B cell (primary cell): ENCODE data around the gene IRF1. TPM values are rescaled to one million over a fixed set of nuclear protein-coding genes. Genes with fewer than 3 reads are reported as not detected.

Source experiments
- ATAC-seq: fragments of 200-7000 bp; cut with Tn5 transposase; one replicate; pipeline ENCODE4 v1.10.0; 2021; ENCODE audit warnings: low read depth, mild to moderate bottlenecking, moderate number of reproducible peaks, moderate library complexity
- CTCF ChIA-PET: fragments of 350-600 bp; sonication (Branson Sonifier 250); formaldehyde crosslinking; loops from one replicate; lab custom pipeline; 2021; ENCODE audit warnings: antibody characterized with exemption, inconsistent platforms; lab: Charles Lee
- POLR2A ChIA-PET: fragments of 350-600 bp; sonication (Branson Sonifier 250); formaldehyde crosslinking; loops from one replicate; lab custom pipeline; 2021; ENCODE audit warnings: antibody characterized with exemption; lab: Charles Lee
- DNase-seq: peaks from one replicate; pipeline ENCODE4 v3.0.0; 2013
- H2AFZ ChIP-seq: 2 replicates; pipeline ENCODE4 v1.6.1; 2012; ENCODE audit warnings: mild to moderate bottlenecking, low read depth, low read length; ENCODE audit not compliant: insufficient read depth, poor library complexity, severe bottlenecking
- H3K27ac ChIP-seq, 2 donors: 1 replicate in 1 of 2; 2 replicates in 1 of 2; pipeline ENCODE4 v1.5.1; 2012 to 2013; ENCODE audit warnings: low read length in 2 of 2, mild to moderate bottlenecking in 2 of 2, moderate library complexity in 1 of 2
- H3K27me3 ChIP-seq, 4 experiments: fragments of 200-600 bp in 1 of 4; sonication (generic) in 1 of 4; replicated peaks in 1 of 4; 1 replicate in 2 of 4; 2 replicates in 2 of 4; pipeline versions ENCODE4 v1.6.1 to v1.7.0; 2013 to 2016; ENCODE audit warnings: low read length in 3 of 4, mild to moderate bottlenecking in 2 of 4, mixed read lengths in 1 of 4, moderate library complexity in 1 of 4; ENCODE audit not compliant: insufficient read depth in 4 of 4, control insufficient read depth in 3 of 4; ENCODE audit errors: control extremely low read depth in 1 of 4
- H3K36me3 ChIP-seq, 2 experiments: replicated peaks in 1 of 2; 1 replicate in 1 of 2; 2 replicates in 1 of 2; pipeline versions ENCODE4 v1.6.1 to v1.7.1; 2013; ENCODE audit warnings: low read length in 1 of 2; ENCODE audit not compliant: insufficient read depth in 2 of 2, control insufficient read depth in 1 of 2; ENCODE audit errors: control extremely low read depth in 1 of 2, extremely low read depth in 1 of 2
- H3K4me1 ChIP-seq, 2 donors: fragments of 200-600 bp in 1 of 2; sonication (generic) in 1 of 2; 1 replicate in 1 of 2; 2 replicates in 1 of 2; pipeline versions ENCODE4 v1.5.1 to v1.6.1; 2013 to 2017; ENCODE audit warnings: low read length in 2 of 2; ENCODE audit not compliant: control insufficient read depth in 2 of 2, insufficient read depth in 2 of 2
- H3K4me2 ChIP-seq: replicated peaks from 2 replicates; pipeline ENCODE3; 2012; ENCODE audit warnings: mild to moderate bottlenecking, low read depth, low read length; ENCODE audit not compliant: poor library complexity, severe bottlenecking
- H3K4me3 ChIP-seq, 5 experiments: fragments of 200-600 bp in 1 of 5; sonication (generic) in 1 of 5; 1 replicate in 3 of 5; 2 replicates in 2 of 5; pipeline versions ENCODE4 v1.5.1 to v1.7.0; 2011 to 2016; ENCODE audit warnings: low read length in 4 of 5, mild to moderate bottlenecking in 4 of 5, low read depth in 2 of 5, control low read depth in 1 of 5, moderate library complexity in 1 of 5; ENCODE audit not compliant: insufficient read depth in 1 of 5; ENCODE audit errors: control extremely low read depth in 1 of 5, extremely low read depth in 1 of 5
- H3K79me2 ChIP-seq: fragments of 200-600 bp; sonication (generic); one replicate; pipeline ENCODE4 v1.6.0; 2016; ENCODE audit warnings: low read length; ENCODE audit not compliant: control insufficient read depth, insufficient read depth
- H3K9ac ChIP-seq: fragments of 200-600 bp; sonication (generic); 2 replicates; pipeline ENCODE4 v1.6.1; 2017; ENCODE audit warnings: mild to moderate bottlenecking, low read length, moderate library complexity
- H3K9me3 ChIP-seq, 3 donors: one replicate each; pipeline versions ENCODE4 v1.6.1 to v1.7.1; 2013; ENCODE audit warnings: low read length in 2 of 3; ENCODE audit not compliant: control insufficient read depth in 2 of 3, insufficient read depth in 1 of 3; ENCODE audit errors: control extremely low read depth in 1 of 3
- H4K20me1 ChIP-seq: 2 replicates; pipeline ENCODE4 v1.6.0; 2012; ENCODE audit warnings: mild to moderate bottlenecking, low read length; ENCODE audit not compliant: insufficient read depth, control insufficient read depth, poor library complexity, severe bottlenecking
- H3K27ac Mint-ChIP-seq: one replicate; pipeline ENCODE4 v1.8.0; 2021; ENCODE audit warnings: mixed read lengths
- H3K27me3 Mint-ChIP-seq: one replicate; pipeline ENCODE4 v1.8.0; 2021; ENCODE audit warnings: mixed read lengths
- H3K4me1 Mint-ChIP-seq: one replicate; pipeline ENCODE4 v1.8.0; 2021; ENCODE audit warnings: mixed read lengths
- H3K4me3 Mint-ChIP-seq: one replicate; pipeline ENCODE4 v1.8.0; 2021; ENCODE audit warnings: mixed read lengths
- H3K9me3 Mint-ChIP-seq: one replicate; pipeline ENCODE4 v1.8.0; 2022; ENCODE audit warnings: mixed read lengths; ENCODE audit not compliant: insufficient read depth
- CTCF ChIP-seq: fragments of 200-600 bp; IDR thresholded peaks from one replicate; pipeline ENCODE4 v1.8.0; 2022; ENCODE audit warnings: antibody characterized with exemption, mild to moderate bottlenecking
- EZH2 ChIP-seq: IDR thresholded peaks from 2 replicates; pipeline ENCODE4 v1.6.1; 2012; ENCODE audit warnings: borderline replicate concordance, low read depth, mild to moderate bottlenecking, moderate library complexity, low read length; ENCODE audit not compliant: insufficient read depth, poor library complexity, severe bottlenecking
- whole genome bisulfite sequencing: methylation state at CpG from one replicate; pipeline ENCODE4 v1.1.5; 2013; ENCODE audit warnings: missing lambda C conversion rate; ENCODE audit not compliant: insufficient coverage; 5-methylcytosine and 5-hydroxymethylcytosine counted together
- intact Hi-C: fragments of 100-400 bp; cut with micrococcal nuclease; formaldehyde crosslinking; loops from one replicate; pipeline ENCODE4 v1.10.0; 2022
- polyA plus RNA-seq: library from polyadenylated mRNA; depleted of rRNA; stranded (reverse); fragments of >200 nt; gene quantifications from 2 replicates; pipeline ENCODE4 v1.2.3, GENCODE V29; 2012
- total RNA-seq, 2 donors: library from RNA; stranded (reverse); fragments of 120-200 nt in 1 of 2; gene quantifications; 1 replicate in 1 of 2; 2 replicates in 1 of 2; pipeline versions ENCODE4 v1.2.3 to v1.2.4, GENCODE V29; 2013 to 2022

The IRF1 gene
- total and polyA plus RNA-seq, 2 donors (not counting 1 experiment from before 2014, with no cell fraction given) = 173 to 306 TPM

DNA sequence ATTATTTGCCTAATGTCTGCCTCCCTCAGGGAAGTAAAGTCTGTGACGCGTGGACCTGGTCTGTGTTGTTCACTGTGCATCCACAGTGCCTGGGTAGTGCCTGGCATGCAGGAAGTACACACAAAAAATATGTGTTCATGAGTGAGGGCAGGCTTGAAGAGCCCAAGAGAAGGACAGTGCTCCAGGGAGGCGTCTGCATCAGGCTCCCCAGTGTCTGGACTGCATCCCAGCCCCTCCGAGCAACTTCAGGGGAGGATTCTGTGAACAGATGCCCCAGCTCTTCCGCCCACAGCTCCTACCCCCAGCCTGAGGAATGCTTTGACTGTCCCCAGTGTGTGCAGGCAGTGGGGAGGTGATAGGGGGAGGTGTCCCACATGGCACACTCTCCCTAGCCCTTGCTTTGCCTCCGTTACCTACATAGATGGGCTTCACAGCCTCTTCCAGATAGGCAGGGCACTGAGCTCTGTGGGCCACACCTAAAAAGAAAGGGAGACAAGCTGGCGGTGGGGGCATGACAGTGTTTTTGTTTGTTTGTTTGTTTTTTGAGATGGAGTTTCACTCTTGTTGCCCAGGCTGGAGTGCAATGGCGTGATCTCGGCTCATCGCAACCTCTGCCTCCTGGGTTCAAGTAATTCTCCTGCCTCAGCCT lies 25.4 kb downstream of the IRF1 start:
- no peaks in the 10 kb centered on the region for H3K9me3 ChIP-seq
- TF ChIP-seq EZH2 = no peak
- no peak for TF ChIP-seq CTCF
- ATAC-seq (no peak), DNase-seq (no peak)
- ChIA-PET CTCF (interaction anchor here (0.7 to 12.0 kb wide), 18 partner anchors 8 to 78 kb away, joined by 3 to 128 read pairs (median 7); no protein-coding TSS in a partner anchor), POLR2A (interaction anchor here (1.2 to 5.7 kb wide), 8 partner anchors 8 to 44 kb away, joined by 3 to 51 read pairs (median 34); partner anchors contain the start of gene IRF1)
- intact Hi-C loops = loop anchor here (2.0 kb wide), 1 partner anchor 78 kb away; no protein-coding TSS in a partner anchor
- H3K9ac ChIP-seq = no peak overlapping the region
- H3K4me1 ChIP-seq = peaks cover 72 to 80% of the 10 kb centered on the region in 2 donors
- peak overlapping the region; percentile 71 for H3K4me2 ChIP-seq
- H2AFZ ChIP-seq = no peak overlapping the region
- Mint-ChIP-seq H3K9me3 (no peaks in the 10 kb centered on the region), H3K27ac (peak overlapping the region; percentile 70), H3K4me1 (peaks cover 85% of the 10 kb centered on the region), H3K4me3 (peak overlapping the region; percentile 58), H3K27me3 (no peaks in the 10 kb centered on the region)
- H3K79me2 ChIP-seq = peaks cover 47% of the 10 kb centered on the region
- H3K36me3 ChIP-seq = peaks cover 0 to 17% of the 10 kb centered on the region in 2 experiments
- peaks cover 6% of the 10 kb centered on the region for H4K20me1 ChIP-seq
- no peak overlapping the region for H3K4me3 ChIP-seq
- H3K27me3 ChIP-seq = no peaks in the 10 kb centered on the region
- WGBS = 66% methylated on average over 5 of the region's 10 CpGs
- peak overlapping the region; percentile 52 to 59 for H3K27ac ChIP-seq
